HepG2 (cell line): ENCODE measurements around the gene STIP1. TPM values are rescaled to one million over a fixed set of nuclear protein-coding genes. Genes with fewer than 3 reads are reported as not detected.

Experiments
- ATAC-seq: fragments of 200-7000 bp; cut with Tn5 transposase; 3 replicates; pipeline ENCODE4 v1.9.1; 2020; ENCODE audit warnings: mild to moderate bottlenecking, moderate library complexity
- BruUV-seq: library from RNA; stranded (reverse); fragments of 400-500 nt; replicated peaks from 2 replicates; lab custom pipeline; 2021; lab: Mats Ljungman, UMichigan
- CTCF ChIA-PET: fragments of 300-600 bp; formaldehyde crosslinking; extraction: SDS; loops from one replicate; lab custom pipeline; 2021; ENCODE audit warnings: low total read pairs, inconsistent platforms, low intra/inter-chr PET ratio; lab: Yijun Ruan, JAX
- POLR2A ChIA-PET: fragments of 350-600 bp; sonication (Branson Sonifier 250); formaldehyde crosslinking; loops from one replicate; lab custom pipeline; 2020; ENCODE audit warnings: antibody characterized with exemption, inconsistent platforms; lab: Yijun Ruan, JAX
- DNase-seq: peaks from one replicate; pipeline ENCODE4 v3.0.0-alpha.2; 2015; ENCODE audit warnings: low spot score
- FAIRE-seq: peaks from 3 replicates; lab custom pipeline; 2011; peaks lifted over from hg19 to GRCh38; lab: Jason Lieb, UNC
- H2AFZ ChIP-seq: one replicate; pipeline ENCODE4 v1.6.1; 2011; ENCODE audit warnings: low read length, inconsistent platforms
- H3K27ac ChIP-seq: fragments of 300-600 bp; 3 replicates; pipeline ENCODE4 v1.8.0; 2011; ENCODE audit warnings: mixed run types, mild to moderate bottlenecking, mixed read lengths, low read length, inconsistent platforms; ENCODE audit not compliant: insufficient read depth; ENCODE audit errors: extremely low read length
- H3K27me3 ChIP-seq, 2 experiments: fragments of 200-600 bp in 1 of 2; 2 replicates in 1 of 2; 3 replicates in 1 of 2; pipeline versions ENCODE4 v1.6.0 to v1.8.0; 2011; ENCODE audit warnings: low read length in 2 of 2, mild to moderate bottlenecking in 2 of 2, moderate library complexity in 2 of 2, inconsistent platforms in 1 of 2; ENCODE audit not compliant: insufficient read depth in 2 of 2, control insufficient read depth in 1 of 2
- H3K36me3 ChIP-seq, 2 experiments: fragments of 200-600 bp in 1 of 2; replicated peaks in 1 of 2; 2 replicates in 1 of 2; 3 replicates in 1 of 2; pipeline versions ENCODE4 v1.5.1 to v1.8.0; 2011; ENCODE audit warnings: low read length in 2 of 2, inconsistent platforms in 1 of 2; ENCODE audit not compliant: insufficient read depth in 2 of 2, control insufficient read depth in 1 of 2
- H3K4me1 ChIP-seq: 2 replicates; pipeline ENCODE4 v1.5.1; 2012; ENCODE audit warnings: low read length, inconsistent platforms; ENCODE audit not compliant: insufficient read depth
- H3K4me2 ChIP-seq: 2 replicates; pipeline ENCODE4 v1.6.0; 2011; ENCODE audit warnings: low read depth, low read length, inconsistent platforms
- H3K4me3 ChIP-seq, 3 experiments: fragments of 200-600 bp in 1 of 3; sonication (generic), shearing (Covaris generic) in 1 of 3; replicated peaks in 1 of 3; 2 replicates each; pipeline ENCODE4 v1.5.1; 2011 to 2016; ENCODE audit warnings: low read length in 3 of 3, inconsistent platforms in 2 of 3, low read depth in 2 of 3, mild to moderate bottlenecking in 2 of 3, control low read depth in 1 of 3, mixed read lengths in 1 of 3; ENCODE audit not compliant: insufficient read depth in 1 of 3
- H3K79me2 ChIP-seq: one replicate; pipeline ENCODE4 v1.6.1; 2011; ENCODE audit warnings: low read length, inconsistent platforms; ENCODE audit not compliant: insufficient read depth
- H3K9ac ChIP-seq: 2 replicates; pipeline ENCODE4 v1.6.0; 2011; ENCODE audit warnings: mild to moderate bottlenecking, low read depth, low read length, inconsistent platforms; ENCODE audit not compliant: insufficient read depth
- H3K9me3 ChIP-seq: 2 replicates; pipeline ENCODE4 v1.5.1; 2012; ENCODE audit warnings: mild to moderate bottlenecking, low read length
- H4K20me1 ChIP-seq: 2 replicates; pipeline ENCODE4 v1.6.0; 2011; ENCODE audit warnings: inconsistent platforms, mild to moderate bottlenecking, low read length, moderate library complexity; ENCODE audit not compliant: insufficient read depth
- ADNP ChIP-seq: sonication (generic); formaldehyde crosslinking; IDR thresholded peaks from 2 replicates; pipeline ENCODE4 v1.4.0; 2020; ENCODE audit warnings: missing genetic modification reagents
- ARID4A ChIP-seq: sonication (generic); formaldehyde crosslinking; IDR thresholded peaks from 2 replicates; pipeline ENCODE4 v1.5.0; 2020; ENCODE audit warnings: mild to moderate bottlenecking, missing genetic modification reagents, borderline replicate concordance
- ATF1 ChIP-seq: IDR thresholded peaks from 2 replicates; pipeline ENCODE4 v1.6.1; 2016; ENCODE audit warnings: mild to moderate bottlenecking, control low read depth
- GABPA ChIP-seq, 2 experiments: IDR thresholded peaks; 2 replicates each; pipeline ENCODE4 v1.6.1; 2011 to 2016; ENCODE audit warnings: low read depth in 2 of 2, low read length in 1 of 2, missing biosample characterization in 1 of 2, missing genetic modification characterization in 1 of 2
- MXI1 ChIP-seq: IDR thresholded peaks from 3 replicates; pipeline ENCODE4 v1.6.1; 2012; ENCODE audit warnings: low read depth, low read length, inconsistent platforms, borderline replicate concordance
- NCOA1 ChIP-seq: sonication (generic); formaldehyde crosslinking; IDR thresholded peaks from 2 replicates; pipeline ENCODE4 v1.9.0; 2021; ENCODE audit warnings: missing genetic modification reagents
- NRL ChIP-seq: sonication (generic); formaldehyde crosslinking; IDR thresholded peaks from 2 replicates; pipeline ENCODE4 v1.5.0; 2020; ENCODE audit warnings: missing genetic modification reagents, mild to moderate bottlenecking, moderate library complexity, borderline replicate concordance
- SAP130 ChIP-seq: IDR thresholded peaks from 2 replicates; pipeline ENCODE4 v1.6.1; 2016; ENCODE audit warnings: low read depth
- TRIM24 ChIP-seq: sonication (generic); formaldehyde crosslinking; IDR thresholded peaks from 2 replicates; pipeline ENCODE4 v1.8.0; 2022; ENCODE audit warnings: mild to moderate bottlenecking, missing genetic modification reagents
- ZNF468 ChIP-seq: sonication (generic); formaldehyde crosslinking; IDR thresholded peaks from 2 replicates; pipeline ENCODE4 v1.8.0; 2022; ENCODE audit warnings: mild to moderate bottlenecking, moderate library complexity, missing genetic modification reagents
- ZNF724P ChIP-seq: sonication (generic); formaldehyde crosslinking; IDR thresholded peaks from 2 replicates; pipeline ENCODE4 v1.8.0; 2022; ENCODE audit warnings: missing genetic modification reagents, borderline replicate concordance
- WGBS: methylation state at CpG from one replicate; pipeline ENCODE4 v1.1.6; 2017; ENCODE audit warnings: low lambda C conversion rate; 5-methylcytosine and 5-hydroxymethylcytosine counted together
- in situ Hi-C: cut with HindIII; loops from 2 replicates; pipeline ENCODE4 v1.10.0; 2017; ENCODE audit warnings: low pct_unique_long_range_greater_than_20kb; ENCODE audit not compliant: extremely low pct_ligation_motif_present
- intact Hi-C: fragments of 100-400 bp; cut with micrococcal nuclease; formaldehyde crosslinking; loops from one replicate; pipeline ENCODE4 v1.10.0; 2022; ENCODE audit not compliant: unreplicated experiment
- polyA plus RNA-seq, 8 experiments: library from polyadenylated mRNA; depleted of rRNA in 3 of 8; stranded (reverse) in 7 of 8; unstranded in 1 of 8; fragments of >200 nt; fragmentation: Illumina TruSeq in 4 of 8; extraction: Trizol in 4 of 8; gene quantifications; 2 replicates each; pipeline versions ENCODE4 v1.2.1 to v1.2.3, GENCODE V29; 2011 to 2016; ENCODE audit warnings: low read depth in 4 of 8, missing spikeins in 1 of 8, mixed read lengths in 1 of 8; ENCODE audit not compliant: insufficient read depth in 1 of 8
- total RNA-seq, 5 experiments: library from RNA; depleted of rRNA; stranded (reverse); fragments of >200 nt; fragmentation: Illumina TruSeq; extraction: Trizol; gene quantifications; 2 replicates each; pipeline ENCODE4 v1.2.3, GENCODE V29; 2016; ENCODE audit warnings: low read depth in 1 of 5
- TF ChIP-seq, protein P1 (sequence below): sonication (generic); formaldehyde crosslinking; IDR thresholded peaks from 2 replicates; pipeline ENCODE4 v1.8.1; 2023; ENCODE audit warnings: mild to moderate bottlenecking, moderate library complexity, missing genetic modification reagents
- TF ChIP-seq, protein P2 (sequence below): sonication (generic); formaldehyde crosslinking; IDR thresholded peaks from 2 replicates; pipeline ENCODE4 v1.4.0; 2020; ENCODE audit warnings: missing genetic modification reagents

The STIP1 gene
- total and polyA plus RNA-seq, 2 of the 13 experiments (the other 11 are each of a cell fraction or from before 2014, with no cell fraction given) = 81.1 to 217 TPM

DNA sequence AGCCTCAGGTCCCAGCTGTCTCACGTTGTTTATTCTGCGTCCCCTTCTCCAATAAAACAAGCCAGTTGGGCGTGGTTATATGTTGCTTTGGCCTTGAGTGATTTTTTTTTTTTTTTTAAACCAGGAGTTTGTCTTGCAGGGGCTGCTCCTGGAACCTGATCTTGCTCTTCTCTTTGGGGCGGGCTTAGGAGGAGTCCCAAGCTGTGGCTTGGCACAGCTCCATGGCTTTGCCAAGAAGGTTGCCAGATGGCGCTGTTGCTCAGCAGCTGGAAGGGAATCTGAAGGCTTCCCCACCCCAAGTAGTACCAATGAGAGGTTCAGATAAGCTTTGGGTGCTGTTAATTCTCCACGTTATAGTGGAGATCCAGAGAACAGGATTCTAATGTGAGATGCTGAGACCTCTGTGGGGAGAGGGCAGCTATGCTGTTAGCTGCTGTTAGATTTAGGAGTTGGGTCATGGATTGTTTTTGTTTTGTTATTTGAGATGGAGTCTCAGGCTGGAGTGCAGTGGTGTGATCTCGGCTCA is 18.6 kb downstream of the STIP1 start (continued):
- peak; percentile 29; the same call in 1 of the 2 replicates for TF ChIP-seq ARID4A (CRISPR knock-in tag)
- peak; percentile 64 for TF ChIP-seq SAP130 (CRISPR knock-in tag)
- 0 out of 2 replicates have a peak, but pooled peaks have one; percentile 14 for TF ChIP-seq ATF1
- TF ChIP-seq, all 625 proteins: peak for 20

GRCh38 chr11:64206457-64207255 is 20.7 kb downstream of the STIP1 start, which contains the start of gene FERMT3:
FERMT3 (plus strand) TSS chr11:64206721; CDS start chr11:64207365, 644 bp downstream.
- peak within 1 kb of the TSS; percentile 54 for H3K27ac ChIP-seq
- H2AFZ ChIP-seq = no peak within 1 kb of the TSS
- H3K36me3 ChIP-seq = peaks cover 20 to 24% of the 10 kb centered on the region in 2 experiments; a peak in 4 of 5 replicates
- 0 out of 2 replicates have a peak, but pooled peaks have one; percentile 39 for TF ChIP-seq ADNP
- TF ChIP-seq, protein P1, sequence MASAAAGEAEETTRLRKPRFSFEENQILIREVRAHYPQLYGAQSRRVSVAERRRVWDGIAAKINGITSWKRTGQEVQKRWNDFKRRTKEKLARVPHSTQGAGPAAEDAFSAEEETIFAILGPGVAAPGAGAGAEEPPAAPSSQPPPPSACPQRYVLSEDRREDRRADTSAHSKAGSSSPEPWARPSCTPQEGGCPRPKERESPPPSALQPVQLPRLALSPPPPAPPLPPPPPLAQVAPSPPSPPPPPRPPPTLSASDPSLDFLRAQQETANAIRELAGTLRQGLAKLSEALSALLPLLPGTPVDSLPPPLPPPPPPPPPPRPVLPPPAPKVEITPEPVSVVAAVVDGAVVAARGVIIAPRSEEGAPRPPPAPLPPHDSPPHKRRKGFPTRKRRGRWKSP = 0 out of 2 replicates have a peak, but pooled peaks have one; percentile 35
- no peak for TF ChIP-seq ZNF468 (CRISPR knock-in tag)
- no peak for TF ChIP-seq GABPA (IDR thresholded peaks at IDR 0.05; ENCODE audit: low read depth, low read length)
- TF ChIP-seq GABPA (CRISPR knock-in tag; IDR thresholded peaks at IDR 0.05; ENCODE audit: low read depth) = 0 out of 2 replicates have a peak, but pooled peaks have one; percentile 36
- TF ChIP-seq MXI1 = no peak
- TF ChIP-seq ZNF724P (CRISPR knock-in tag) = no peak
- TF ChIP-seq NCOA1 (CRISPR knock-in tag) = no peak
- TF ChIP-seq TRIM24 (CRISPR knock-in tag) = no peak
- TF ChIP-seq NRL (CRISPR knock-in tag) = no peak; the same call in 1 of the 2 replicates
- TF ChIP-seq, protein P2, sequence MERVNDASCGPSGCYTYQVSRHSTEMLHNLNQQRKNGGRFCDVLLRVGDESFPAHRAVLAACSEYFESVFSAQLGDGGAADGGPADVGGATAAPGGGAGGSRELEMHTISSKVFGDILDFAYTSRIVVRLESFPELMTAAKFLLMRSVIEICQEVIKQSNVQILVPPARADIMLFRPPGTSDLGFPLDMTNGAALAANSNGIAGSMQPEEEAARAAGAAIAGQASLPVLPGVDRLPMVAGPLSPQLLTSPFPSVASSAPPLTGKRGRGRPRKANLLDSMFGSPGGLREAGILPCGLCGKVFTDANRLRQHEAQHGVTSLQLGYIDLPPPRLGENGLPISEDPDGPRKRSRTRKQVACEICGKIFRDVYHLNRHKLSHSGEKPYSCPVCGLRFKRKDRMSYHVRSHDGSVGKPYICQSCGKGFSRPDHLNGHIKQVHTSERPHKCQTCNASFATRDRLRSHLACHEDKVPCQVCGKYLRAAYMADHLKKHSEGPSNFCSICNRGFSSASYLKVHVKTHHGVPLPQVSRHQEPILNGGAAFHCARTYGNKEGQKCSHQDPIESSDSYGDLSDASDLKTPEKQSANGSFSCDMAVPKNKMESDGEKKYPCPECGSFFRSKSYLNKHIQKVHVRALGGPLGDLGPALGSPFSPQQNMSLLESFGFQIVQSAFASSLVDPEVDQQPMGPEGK (CRISPR knock-in tag) = peak; percentile 19; the same call in 1 of the 2 replicates

More at GRCh38 chr11:64206457-64207255, 20.7 kb downstream of the STIP1 start, which contains the start of gene FERMT3:
- intact Hi-C loops = no loop called here
- no TSS peak for BruUV-seq
- in situ Hi-C loops = no loop called here
- H4K20me1 ChIP-seq = 0 out of 2 replicates have a peak, but pooled peaks cover 2% of the 10 kb centered on the region
- DNase-seq (no peak), FAIRE-seq (no peak), ATAC-seq (no peak; the same call in 2 of the 3 replicates)
- no peaks in the 10 kb centered on the region for H3K9me3 ChIP-seq
- WGBS = 77% methylated on average over 6 of the region's 27 CpGs
- ChIA-PET POLR2A (interaction anchor here (1.4 to 3.8 kb wide), 3 partner anchors 21 to 63 kb away, joined by 5 to 18 read pairs (median 5); partner anchors contain the start of gene STIP1), CTCF (no interaction called here)
- peaks cover 17% of the 10 kb centered on the region for H3K4me1 ChIP-seq
- H3K4me2 ChIP-seq = no peak within 1 kb of the TSS
- H3K4me3 ChIP-seq = no peak within 1 kb of the TSS
- H3K27me3 ChIP-seq = no peaks in the 10 kb centered on the region
- no peaks in the 10 kb centered on the region for H3K79me2 ChIP-seq
- no peak within 1 kb of the TSS for H3K9ac ChIP-seq
